Astrocyte (in vitro differentiated cells and primary cell): ENCODE results near the gene AJAP1.

Experiments used
- EZH2 ChIP-seq: IDR thresholded peaks from 2 replicates; pipeline ENCODE4 v1.6.1; 2012; ENCODE audit warnings: mild to moderate bottlenecking, low read length, inconsistent platforms; ENCODE audit not compliant: insufficient read depth
- TF ChIP-seq, protein P1 (sequence below): IDR thresholded peaks from 2 replicates; pipeline ENCODE4 v1.5.1; 2011; ENCODE audit warnings: low read depth, mild to moderate bottlenecking, inconsistent platforms, low read length, moderate library complexity; ENCODE audit not compliant: insufficient read depth

DNA sequence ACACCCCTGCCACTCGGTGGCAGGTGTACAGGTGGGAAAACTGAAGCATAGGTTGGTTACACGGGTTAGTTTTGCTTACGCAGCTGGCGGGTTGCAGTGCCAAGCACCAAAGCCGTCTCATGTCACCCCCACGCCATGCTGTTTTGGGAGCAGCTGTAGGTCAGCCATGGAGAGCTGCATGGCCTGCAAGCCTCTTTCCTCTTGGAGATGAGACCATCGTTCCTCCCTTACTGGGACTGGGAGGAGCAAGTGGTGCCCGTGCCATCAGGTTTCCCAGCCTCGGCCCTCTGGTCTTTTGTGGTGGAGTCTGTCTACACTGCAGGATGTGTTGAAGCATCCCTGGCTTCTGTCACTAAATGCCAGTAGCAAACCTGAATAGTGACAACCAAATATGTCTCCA is 46.9 kb downstream of the AJAP1 start:
- TF ChIP-seq, protein P1, sequence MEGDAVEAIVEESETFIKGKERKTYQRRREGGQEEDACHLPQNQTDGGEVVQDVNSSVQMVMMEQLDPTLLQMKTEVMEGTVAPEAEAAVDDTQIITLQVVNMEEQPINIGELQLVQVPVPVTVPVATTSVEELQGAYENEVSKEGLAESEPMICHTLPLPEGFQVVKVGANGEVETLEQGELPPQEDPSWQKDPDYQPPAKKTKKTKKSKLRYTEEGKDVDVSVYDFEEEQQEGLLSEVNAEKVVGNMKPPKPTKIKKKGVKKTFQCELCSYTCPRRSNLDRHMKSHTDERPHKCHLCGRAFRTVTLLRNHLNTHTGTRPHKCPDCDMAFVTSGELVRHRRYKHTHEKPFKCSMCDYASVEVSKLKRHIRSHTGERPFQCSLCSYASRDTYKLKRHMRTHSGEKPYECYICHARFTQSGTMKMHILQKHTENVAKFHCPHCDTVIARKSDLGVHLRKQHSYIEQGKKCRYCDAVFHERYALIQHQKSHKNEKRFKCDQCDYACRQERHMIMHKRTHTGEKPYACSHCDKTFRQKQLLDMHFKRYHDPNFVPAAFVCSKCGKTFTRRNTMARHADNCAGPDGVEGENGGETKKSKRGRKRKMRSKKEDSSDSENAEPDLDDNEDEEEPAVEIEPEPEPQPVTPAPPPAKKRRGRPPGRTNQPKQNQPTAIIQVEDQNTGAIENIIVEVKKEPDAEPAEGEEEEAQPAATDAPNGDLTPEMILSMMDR: no peak
- TF ChIP-seq EZH2: no peak
